NT2/D1 (cell line): ENCODE measurements around the gene LCE3B.

Experiments
- DNase-seq: peaks from one replicate; pipeline ENCODE4 v3.0.0-alpha.2; 2011; ENCODE audit warnings: low read depth, low spot score
- H3K27me3 ChIP-seq: 2 replicates; pipeline ENCODE4 v1.6.0; 2011; ENCODE audit warnings: mild to moderate bottlenecking; ENCODE audit not compliant: insufficient read length, insufficient read depth
- H3K36me3 ChIP-seq: 2 replicates; pipeline ENCODE4 v1.6.1; 2011; ENCODE audit warnings: mild to moderate bottlenecking, low read length, mixed read lengths; ENCODE audit not compliant: insufficient read depth, insufficient read length
- H3K4me1 ChIP-seq: 2 replicates; pipeline ENCODE4 v1.5.1; 2011; ENCODE audit not compliant: insufficient read depth, insufficient read length
- H3K4me3 ChIP-seq: 2 replicates; pipeline ENCODE4 v1.5.1; 2011; ENCODE audit warnings: low read depth; ENCODE audit not compliant: insufficient read length
- H3K9ac ChIP-seq: 2 replicates; pipeline ENCODE4 v1.6.0; 2011; ENCODE audit warnings: low read depth; ENCODE audit not compliant: insufficient read length
- H3K9me3 ChIP-seq: 2 replicates; pipeline ENCODE4 v1.5.1; 2011; ENCODE audit warnings: mild to moderate bottlenecking, low read length; ENCODE audit not compliant: insufficient read depth
- SUZ12 ChIP-seq: IDR thresholded peaks from 2 replicates; pipeline ENCODE4 v1.6.1; 2011; ENCODE audit not compliant: insufficient read length, insufficient read depth; ENCODE audit errors: extremely low read depth
- YY1 ChIP-seq: IDR thresholded peaks from 2 replicates; pipeline ENCODE4 v1.6.1; 2011; ENCODE audit not compliant: insufficient read length, insufficient read depth
- ZNF274 ChIP-seq: IDR thresholded peaks from 2 replicates; pipeline ENCODE4 v1.6.1; 2011; ENCODE audit warnings: mild to moderate bottlenecking, low read depth, low read length

LCE3B gene

GRCh38 chr1:152585586-152585985 is 28.0 kb upstream of the LCE3B start:
- no peak for DNase-seq
- Histone ChIP-seq H3K4me1 (no peaks in the 10 kb centered on the region), H3K36me3 (no peaks in the 10 kb centered on the region), H3K27me3 (no peaks in the 10 kb centered on the region), H3K4me3 (no peak overlapping the region), H3K9me3 (no peaks in the 10 kb centered on the region), H3K9ac (no peak overlapping the region)
- TF ChIP-seq ZNF274, result no peak
- TF ChIP-seq YY1, result no peak
- no peak for TF ChIP-seq SUZ12

GRCh38 chr1:152596986-152597385 is 16.6 kb upstream of the LCE3B start:
- TF ChIP-seq ZNF274, result no peak
- no peak for TF ChIP-seq YY1
- no peak for TF ChIP-seq SUZ12
- Histone ChIP-seq H3K9ac (no peak overlapping the region), H3K27me3 (no peaks in the 10 kb centered on the region), H3K4me3 (no peak overlapping the region), H3K36me3 (no peaks in the 10 kb centered on the region), H3K4me1 (no peaks in the 10 kb centered on the region), H3K9me3 (no peaks in the 10 kb centered on the region)
- no peak for DNase-seq

DNA sequence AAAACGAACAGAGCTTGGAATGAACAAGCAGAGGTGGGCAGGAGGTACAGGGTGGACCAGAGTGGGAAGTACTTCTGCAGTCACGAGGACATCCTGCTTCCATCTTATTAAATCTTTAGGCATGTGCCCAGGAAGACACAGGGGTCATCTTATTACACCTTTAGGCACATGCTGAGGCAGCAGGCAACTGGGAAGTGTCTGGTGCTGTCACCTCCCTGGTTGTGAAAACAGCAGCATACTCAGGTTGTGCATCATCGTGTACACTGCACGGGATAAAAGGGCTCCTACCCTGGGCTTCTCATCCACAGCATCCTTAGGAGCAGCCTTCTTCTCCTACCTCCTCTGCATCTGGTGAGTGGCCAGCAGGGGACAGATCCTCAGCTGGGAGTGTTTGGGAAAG is 13.7 kb upstream of the LCE3B start, which contains the start of gene LCE3C:
LCE3C (plus strand) TSS at position 301 of the 400 bp plus-strand sequence. CDS start 498 bp downstream, outside the sequence.
- no peaks in the 10 kb centered on the region for H3K4me1 ChIP-seq
- no peaks in the 10 kb centered on the region for H3K27me3 ChIP-seq
- no peak for TF ChIP-seq YY1
- no peak for TF ChIP-seq SUZ12
- no peak for TF ChIP-seq ZNF274
- no peak within 1 kb of the TSS for H3K9ac ChIP-seq
- H3K9me3 ChIP-seq, result no peaks in the 10 kb centered on the region
- no peak for DNase-seq
- H3K36me3 ChIP-seq, result no peaks in the 10 kb centered on the region
- no peak within 1 kb of the TSS for H3K4me3 ChIP-seq

DNA sequence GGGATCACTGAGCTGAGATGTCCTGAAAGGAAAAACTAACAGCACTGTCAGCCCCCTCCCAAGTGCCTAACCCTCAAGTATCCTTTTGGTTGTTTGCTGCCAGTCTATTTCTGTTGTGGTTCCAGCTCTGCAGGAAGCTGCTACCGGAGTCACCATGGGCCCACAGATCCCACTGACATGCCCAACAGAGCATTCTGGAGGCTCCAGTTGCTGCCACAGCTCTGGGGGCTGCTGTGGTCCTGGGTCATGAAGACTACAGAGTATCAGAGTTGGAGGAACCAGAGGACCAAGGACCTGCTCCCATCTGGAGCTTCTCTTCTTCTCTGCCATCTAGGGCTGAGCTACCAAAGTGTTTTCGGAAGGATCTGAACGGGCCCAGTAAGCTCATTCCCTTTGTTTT is 8.4 kb downstream of the LCE3B start:
- Histone ChIP-seq H3K9me3 (peaks cover 27% of the 10 kb centered on the region), H3K27me3 (no peaks in the 10 kb centered on the region), H3K4me1 (peaks cover 7% of the 10 kb centered on the region), H3K36me3 (no peaks in the 10 kb centered on the region), H3K9ac (no peak overlapping the region), H3K4me3 (no peak overlapping the region)
- DNase-seq, result no peak
- TF ChIP-seq ZNF274 (no peak), SUZ12 (no peak), YY1 (no peak)

DNA sequence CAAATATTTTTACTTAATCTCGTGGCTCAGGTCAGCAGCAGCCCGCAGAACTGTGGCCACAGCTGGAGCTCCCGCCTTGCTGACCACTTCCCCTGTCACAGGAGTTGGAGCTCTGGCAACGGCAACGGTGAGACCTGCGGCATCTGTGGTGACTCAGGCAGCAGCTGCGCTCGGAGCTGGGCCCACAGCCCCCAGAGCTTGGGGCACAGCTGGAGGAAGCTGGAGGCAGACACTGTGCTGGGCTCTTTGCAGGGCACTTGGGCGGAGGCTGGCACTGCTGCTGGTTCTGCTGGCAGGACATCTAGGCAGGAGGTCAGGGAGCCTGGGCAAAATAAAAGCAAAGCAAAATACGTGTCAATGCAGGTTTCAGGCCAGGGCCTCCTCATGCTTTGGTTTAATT is 9.2 kb downstream of the LCE3B start, which contains the start of gene LCE3A:
LCE3A (minus strand) TSS at position 301 of the 400 bp plus-strand sequence; CDS start at position 301, 0 bp downstream.
- no peak for DNase-seq
- TF ChIP-seq SUZ12, result no peak
- no peak for TF ChIP-seq ZNF274
- TF ChIP-seq YY1, result no peak
- peaks cover 23% of the 10 kb centered on the region for H3K9me3 ChIP-seq
- H3K4me3 ChIP-seq, result no peak within 1 kb of the TSS
- H3K27me3 ChIP-seq, result no peaks in the 10 kb centered on the region
- H3K9ac ChIP-seq, result peak within 1 kb of the TSS; percentile 16
- H3K4me1 ChIP-seq, result peaks cover 7% of the 10 kb centered on the region
- no peaks in the 10 kb centered on the region for H3K36me3 ChIP-seq

- Histone ChIP-seq H3K9ac (no peak overlapping the region), H3K36me3 (no peaks in the 10 kb centered on the region), H3K9me3 (peaks cover 18% of the 10 kb centered on the region), H3K4me1 (peaks cover 7% of the 10 kb centered on the region), H3K4me3 (no peak overlapping the region), H3K27me3 (peaks cover 3% of the 10 kb centered on the region)
- TF ChIP-seq ZNF274 (no peak), YY1 (no peak), SUZ12 (no peak)
- DNase-seq, result peak; percentile 49
Measured at GRCh38 chr1:152623203-152623844, 9.7 kb downstream of the LCE3B start.

DNA sequence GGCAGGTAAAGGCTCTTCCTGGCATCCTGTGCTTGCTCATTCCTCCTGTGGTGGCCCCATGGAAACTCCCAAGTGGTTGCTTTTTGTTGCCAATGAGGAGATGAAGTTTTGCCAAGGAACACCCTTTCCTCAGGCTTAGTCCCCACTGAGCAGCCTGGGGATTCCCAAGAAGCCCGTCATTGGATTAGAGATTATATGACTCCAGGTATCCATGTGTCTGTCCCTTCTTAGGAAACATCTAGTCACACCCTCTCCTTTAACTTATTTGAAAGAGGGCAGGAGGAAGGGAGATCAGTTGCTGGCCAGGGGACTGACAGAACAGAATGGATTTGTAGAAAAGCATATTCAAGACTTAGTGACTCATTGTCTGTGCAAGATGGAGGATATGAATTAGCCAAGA is 13.1 kb downstream of the LCE3B start:
- TF ChIP-seq YY1, result no peak
- TF ChIP-seq SUZ12, result no peak
- H3K4me1 ChIP-seq, result peaks cover 7% of the 10 kb centered on the region
- H3K4me3 ChIP-seq, result no peak overlapping the region
- H3K27me3 ChIP-seq, result peaks cover 3% of the 10 kb centered on the region
- H3K36me3 ChIP-seq, result no peaks in the 10 kb centered on the region
- H3K9me3 ChIP-seq, result no peaks in the 10 kb centered on the region
- no peak overlapping the region for H3K9ac ChIP-seq
- no peak for DNase-seq
